Measurements from ENCODE around the gene PRDX3. TPM values are rescaled to one million over a fixed set of nuclear protein-coding genes. Genes with fewer than 3 reads are reported as not detected.

Gene PRDX3
- 104 and 148 TPM in 2 replicates for total RNA-seq

DNA sequence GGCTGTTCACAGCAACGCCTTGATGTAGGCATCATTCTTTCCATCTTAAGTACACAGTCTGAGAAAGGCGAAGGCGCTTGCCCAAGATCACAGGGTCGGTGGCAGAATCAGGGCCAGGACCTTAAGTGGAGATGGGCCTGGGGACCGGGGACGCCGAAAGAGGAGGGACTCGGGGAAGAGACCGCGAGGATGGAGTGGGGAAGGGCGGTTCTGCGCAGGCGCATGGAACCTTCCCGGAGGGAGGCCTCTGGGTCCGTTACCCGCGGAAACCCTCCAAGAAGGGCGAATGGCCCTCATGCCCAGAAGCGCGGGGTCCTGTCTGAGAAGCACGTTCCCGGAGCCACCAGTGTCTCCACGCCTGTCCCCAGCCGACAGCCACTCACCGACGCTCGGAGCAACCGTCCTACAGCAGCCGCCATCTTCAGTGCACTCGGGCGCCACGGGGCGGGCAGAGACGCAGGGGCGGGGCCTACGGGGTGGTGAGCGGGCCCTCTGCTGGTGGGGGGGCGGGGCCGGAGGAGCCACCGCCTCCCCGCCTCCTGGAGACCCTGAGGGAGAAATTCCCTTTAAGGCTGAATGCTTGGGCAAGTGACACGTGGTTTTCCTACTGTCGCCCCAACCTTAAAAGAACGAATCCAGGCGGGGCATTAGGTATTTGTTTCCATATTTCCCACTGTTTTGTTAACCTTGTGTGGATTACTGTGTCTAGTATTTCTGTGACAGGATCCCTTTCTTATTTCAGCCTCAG lies at the start of gene PRDX3:
PRDX3 (minus strand) TSS at position 441 of the 748 bp plus-strand sequence; CDS start at position 419, 22 bp downstream.
- peak; percentile 41 for DNase-seq (ENCODE audit: extremely low read depth, low read depth, low spot score)

DNA sequence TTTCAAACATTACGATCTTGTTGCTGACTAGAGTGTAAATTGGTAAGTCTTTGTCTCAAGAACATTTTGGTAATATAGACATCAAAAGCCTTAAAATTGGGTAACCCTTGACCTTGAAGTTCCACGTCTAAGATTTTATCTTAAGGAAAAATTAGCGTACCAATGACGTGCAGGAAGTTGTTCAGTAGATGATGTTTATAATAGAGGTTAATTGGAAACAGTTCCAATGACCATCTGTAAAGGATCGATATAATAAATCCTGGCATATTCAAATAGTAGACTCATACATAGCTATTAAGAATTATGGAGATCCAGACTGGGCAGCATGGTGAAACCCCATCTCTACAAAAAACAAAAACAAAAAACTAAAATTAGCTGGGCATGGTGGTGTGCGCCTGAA lies 49.2 kb upstream of the PRDX3 start:
- no peak for DNase-seq (ENCODE audit: extremely low read depth, low read depth, low spot score)

DNA sequence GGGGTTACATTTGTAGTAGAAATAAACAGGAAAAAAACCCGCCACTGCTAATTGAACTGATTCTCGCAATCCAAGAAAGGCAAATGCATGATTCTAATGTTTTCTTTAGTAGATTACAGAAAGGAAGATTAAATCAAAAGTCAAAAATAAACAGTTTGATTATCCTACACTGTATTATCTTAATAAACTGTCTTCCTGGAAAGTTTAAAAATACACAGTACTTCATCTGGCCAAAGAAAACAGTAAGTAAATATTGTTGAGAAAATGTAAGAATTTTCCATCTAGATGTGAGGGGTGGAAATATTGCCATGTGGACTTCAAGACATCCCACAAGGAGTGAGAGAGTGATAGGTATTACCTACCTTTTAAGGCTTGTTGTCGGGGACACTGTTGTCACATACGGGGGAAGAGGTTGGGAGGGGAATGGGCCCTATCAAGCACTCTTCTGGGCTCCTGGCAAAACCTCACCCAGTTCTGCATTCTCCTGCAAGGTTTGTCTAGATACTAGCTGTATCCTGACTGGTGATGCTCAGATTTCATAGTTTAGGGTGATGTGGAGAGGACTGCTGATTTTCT lies 46.6 kb upstream of the PRDX3 start:
- no peak for DNase-seq (ENCODE audit: extremely low read depth, low read depth, low spot score)

DNA sequence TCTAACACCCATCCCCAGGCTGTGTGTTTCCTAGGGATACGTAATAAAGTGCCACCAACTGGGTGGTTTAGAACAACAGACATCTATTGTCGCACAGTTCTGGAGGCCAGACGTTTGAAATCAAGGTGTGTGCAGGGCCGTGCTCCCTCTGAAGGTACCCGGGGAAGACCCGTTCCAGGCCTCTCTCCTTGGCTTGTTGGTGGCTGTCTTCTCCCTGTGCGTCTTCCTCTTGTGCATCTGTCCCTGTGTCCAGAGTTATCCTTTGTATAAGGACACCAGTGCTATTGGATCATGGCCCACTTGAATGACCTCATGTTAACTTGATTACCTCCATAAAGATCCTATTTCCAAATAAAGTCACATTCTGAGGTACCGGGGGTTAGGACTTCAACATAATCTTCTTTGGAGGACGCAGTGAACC lies 44.4 kb upstream of the PRDX3 start:
- no peak for DNase-seq (ENCODE audit: extremely low read depth, low read depth, low spot score)

DNA sequence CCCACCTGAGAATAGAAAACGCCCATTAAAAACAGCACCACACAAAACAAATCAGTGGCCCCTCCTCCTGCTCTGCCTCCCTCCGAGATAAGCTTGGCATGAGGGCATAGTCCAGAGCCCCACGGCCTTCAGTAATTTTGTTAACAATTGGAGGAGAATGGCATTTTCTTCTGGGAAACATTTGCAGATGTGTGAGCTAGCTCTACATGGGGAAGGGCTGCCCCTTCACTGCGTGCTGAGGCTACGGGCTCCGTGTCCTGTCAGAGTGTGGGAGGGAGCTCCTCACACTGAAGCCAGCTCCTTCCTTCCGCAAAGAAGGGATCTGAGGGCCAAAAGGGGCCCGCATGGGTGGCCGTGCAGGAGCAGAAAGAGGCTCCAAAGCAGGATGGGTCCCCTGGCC lies 43.9 kb upstream of the PRDX3 start:
- no peak for DNase-seq (ENCODE audit: extremely low read depth, low read depth, low spot score)

DNA sequence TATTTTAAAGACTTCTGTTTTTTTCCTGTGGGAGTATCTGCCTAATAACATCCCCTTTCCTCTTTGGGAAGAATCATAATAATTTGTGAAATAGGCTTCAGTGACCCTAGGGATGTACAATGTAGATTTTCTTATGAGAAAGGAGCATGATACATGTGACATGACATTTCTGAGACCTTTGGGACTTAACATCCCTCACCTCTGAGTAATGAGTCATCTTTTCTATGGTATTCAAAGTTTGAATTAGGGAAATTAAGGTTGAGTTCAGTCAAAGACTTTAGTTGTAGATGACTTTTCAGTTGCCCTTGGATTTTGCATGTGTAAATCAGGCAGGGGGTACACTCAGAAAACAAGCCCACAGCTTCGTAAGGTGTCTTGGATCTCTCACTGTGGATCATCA lies 43.1 kb upstream of the PRDX3 start:
- no peak for DNase-seq (ENCODE audit: extremely low read depth, low read depth, low spot score)

DNA sequence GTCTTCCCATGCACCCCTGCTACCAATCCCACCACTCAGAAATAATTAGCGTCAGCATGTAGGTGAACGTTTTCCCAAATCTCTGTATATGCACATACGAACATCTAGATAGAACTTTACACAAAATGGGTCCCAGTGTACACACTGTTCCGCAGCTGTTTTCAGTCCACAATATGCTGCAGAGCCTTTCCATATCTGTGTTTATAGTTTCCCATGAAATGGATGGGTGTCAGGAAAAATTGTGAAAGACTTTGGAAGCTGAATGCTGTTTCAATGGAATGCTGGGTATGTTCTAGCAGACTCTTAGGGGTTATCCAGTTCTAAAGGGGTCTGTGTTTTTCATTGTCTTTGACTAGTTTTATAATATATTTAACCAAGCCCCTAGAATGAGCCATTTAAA lies 42.6 kb upstream of the PRDX3 start:
- no peak for DNase-seq (ENCODE audit: extremely low read depth, low read depth, low spot score)

DNA sequence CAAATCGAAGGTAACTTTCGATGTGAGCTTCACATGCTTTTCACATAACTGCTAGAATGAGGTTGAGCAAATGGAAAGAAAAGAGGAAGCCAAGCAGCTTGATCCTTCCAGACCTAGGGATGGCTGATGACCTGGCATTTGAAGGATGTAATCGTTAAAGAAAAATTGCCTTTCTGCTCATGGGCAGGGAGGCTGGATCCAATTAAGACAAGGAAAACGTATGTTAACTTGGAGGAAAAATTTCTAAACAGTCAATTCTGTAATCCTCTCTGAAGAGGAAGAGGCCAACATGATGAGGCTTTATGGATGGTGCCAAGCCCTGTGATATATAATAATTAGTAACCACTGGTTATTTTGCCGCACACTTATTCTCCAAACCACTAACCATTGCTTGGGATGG lies 41.3 kb upstream of the PRDX3 start:
- DNase-seq (ENCODE audit: extremely low read depth, low read depth, low spot score) = no peak

DNA sequence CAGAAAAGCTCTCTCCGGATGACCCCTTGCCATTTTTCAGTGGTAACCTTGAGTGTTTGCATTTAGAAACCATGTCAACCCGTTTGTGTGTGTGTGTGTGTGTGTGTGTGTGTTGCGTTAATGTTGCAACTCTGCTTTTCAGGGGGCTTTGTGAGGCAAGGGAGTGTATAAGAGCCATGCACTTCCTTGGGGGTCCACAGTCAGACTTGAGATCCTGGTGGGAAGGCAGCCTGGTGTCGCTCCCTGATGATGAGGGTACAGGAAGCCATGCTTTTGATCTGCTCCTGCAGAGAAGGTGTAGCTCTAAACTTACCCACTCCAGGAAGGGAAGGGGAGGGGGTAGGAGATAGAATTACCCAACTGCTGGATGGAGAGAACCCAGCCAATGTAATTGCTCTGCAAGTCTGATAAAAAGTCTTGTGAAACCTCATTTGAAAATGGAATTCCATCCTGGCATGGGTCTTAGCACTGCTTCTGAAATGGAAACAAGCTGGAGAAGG lies 39.4 kb upstream of the PRDX3 start:
- DNase-seq (ENCODE audit: extremely low read depth, low read depth, low spot score) = no peak

DNA sequence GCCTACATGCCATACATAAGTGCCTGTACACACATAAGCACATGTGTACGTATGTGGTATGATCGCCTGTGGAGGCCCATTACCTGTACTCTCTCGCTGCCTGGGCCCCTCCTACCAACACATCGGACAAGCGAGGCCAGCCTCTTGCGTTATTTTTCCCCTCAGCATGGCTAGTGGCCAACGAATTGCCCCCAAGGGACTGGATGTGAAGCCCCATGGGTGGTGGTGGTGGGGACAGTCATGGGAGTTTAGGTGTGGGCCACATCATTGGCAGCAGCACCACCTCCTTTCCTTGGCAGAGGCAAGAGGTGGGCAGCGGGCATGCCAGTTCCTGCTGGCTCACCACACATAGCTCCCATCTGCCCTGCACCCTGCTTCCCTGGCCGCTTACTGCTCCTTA lies 38.8 kb upstream of the PRDX3 start:
- no peak for DNase-seq (ENCODE audit: extremely low read depth, low read depth, low spot score)

DNA sequence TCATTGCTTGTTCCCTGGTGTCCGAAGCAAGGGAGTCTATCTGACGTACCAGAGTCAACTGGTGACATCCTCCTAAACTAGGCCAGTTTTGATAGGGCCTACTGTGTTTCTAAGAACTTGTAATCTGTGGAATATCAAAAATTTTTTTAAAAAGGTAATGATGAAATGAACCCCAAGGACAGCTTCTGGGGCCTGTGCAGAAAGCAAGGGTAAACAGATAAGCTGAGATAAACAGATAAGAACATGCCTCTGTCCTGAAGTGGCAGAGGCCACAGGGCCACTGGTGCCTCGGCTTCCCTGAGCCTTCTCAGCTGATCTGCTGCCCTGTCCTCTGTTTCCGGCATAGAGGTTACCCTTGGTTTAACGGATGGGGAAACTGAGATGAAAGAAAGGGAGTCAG lies 37.5 kb upstream of the PRDX3 start:
- no peak for DNase-seq (ENCODE audit: extremely low read depth, low read depth, low spot score)

DNA sequence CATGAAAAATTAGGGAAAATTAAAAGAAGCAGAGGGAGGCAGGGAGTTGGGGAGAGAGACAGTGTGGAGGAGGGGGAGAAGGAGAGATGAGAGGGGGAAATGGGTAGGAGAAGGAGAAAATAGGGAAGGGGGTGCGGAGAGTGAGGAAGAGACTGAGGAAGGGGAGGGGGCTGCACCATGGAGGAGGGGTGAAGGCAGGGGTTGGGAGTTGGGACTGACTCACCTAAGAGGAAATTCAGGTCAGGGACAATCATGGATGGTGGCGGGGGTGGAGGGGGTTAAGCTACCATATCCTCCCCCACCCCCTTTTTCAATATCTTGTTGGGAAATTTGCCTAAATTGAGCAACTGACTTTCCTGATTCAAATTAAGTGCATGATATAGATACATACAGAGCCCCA lies 36.8 kb upstream of the PRDX3 start:
- no peak for DNase-seq (ENCODE audit: extremely low read depth, low read depth, low spot score)

DNA sequence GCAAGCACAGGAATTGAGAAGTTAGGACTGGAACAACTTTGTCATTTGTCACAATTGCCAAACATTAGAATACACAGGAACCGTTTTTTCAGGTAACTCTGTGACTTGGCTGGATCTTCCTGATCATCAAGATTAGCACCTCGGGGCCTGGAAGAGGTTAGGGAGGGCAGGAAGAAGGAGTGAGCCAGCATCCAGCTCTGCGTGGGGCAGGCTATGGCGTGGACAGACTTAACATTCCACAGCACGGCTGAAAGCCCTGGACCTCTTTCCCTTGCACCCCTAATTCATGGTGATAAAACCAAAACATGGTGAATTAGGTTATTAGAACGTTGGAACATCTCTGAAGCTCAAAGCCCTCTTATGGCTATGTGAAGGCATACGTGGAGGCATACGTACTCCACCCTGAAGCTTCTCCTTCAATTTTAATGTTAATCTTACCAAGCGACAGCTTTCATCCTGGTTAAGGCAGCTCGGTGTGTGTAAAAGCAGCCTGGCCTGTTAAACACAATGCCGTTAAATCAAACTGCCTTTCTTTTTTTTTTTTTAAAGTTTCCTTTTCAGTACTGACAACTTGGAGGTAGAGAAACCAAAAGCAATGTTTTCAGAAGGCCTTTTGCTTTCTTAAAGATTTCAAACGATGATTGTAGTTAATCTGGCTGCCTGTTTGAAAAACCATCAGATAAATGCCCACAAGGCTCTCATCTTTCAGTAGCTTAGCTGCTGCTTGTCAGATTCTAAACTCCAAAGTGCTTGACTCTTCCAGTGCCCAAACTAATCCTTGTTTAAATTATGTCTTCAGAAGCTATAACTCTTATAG lies 33.2 kb upstream of the PRDX3 start:
- DNase-seq (ENCODE audit: extremely low read depth, low read depth, low spot score) = no peak

DNA sequence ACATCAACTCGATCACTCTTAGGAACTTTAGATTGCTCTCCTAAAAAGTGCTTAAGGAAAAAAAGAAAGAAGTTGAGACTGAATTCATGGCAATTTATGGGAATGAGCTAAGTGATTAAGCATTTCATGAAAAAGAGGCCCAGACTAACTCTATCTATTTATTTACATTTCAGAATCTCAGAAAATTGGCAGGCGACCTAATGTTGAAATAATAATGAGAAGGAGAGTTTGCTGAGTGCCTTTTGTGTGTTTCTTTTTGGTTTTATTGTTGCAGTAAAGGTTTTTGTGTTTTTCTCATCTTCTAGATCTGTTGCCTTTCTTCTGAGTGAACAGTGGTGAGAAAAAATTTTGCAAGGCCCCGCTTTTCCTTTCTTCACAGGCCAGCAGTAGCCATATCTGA lies 32.6 kb upstream of the PRDX3 start:
- DNase-seq (ENCODE audit: extremely low read depth, low read depth, low spot score) = no peak

DNA sequence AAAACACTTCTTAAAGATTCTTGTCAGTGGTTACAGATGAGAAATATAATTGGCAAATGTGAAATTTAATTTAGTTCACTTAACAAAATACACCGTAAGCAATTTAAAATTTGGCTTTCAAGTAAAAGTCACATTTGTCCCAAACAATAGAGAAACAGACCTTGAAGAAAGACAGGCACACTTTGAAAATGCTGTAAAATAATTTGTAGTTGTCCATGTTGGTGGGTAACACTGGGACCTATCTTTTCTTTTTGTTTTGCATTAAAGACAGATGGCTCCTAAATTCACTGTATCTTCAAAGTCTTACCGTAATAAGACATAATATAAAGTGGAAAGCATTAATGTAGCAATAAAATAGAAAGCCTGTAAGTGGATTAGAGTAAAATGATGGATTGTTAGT lies 32.0 kb upstream of the PRDX3 start:
- no peak for DNase-seq (ENCODE audit: extremely low read depth, low read depth, low spot score)

DNA sequence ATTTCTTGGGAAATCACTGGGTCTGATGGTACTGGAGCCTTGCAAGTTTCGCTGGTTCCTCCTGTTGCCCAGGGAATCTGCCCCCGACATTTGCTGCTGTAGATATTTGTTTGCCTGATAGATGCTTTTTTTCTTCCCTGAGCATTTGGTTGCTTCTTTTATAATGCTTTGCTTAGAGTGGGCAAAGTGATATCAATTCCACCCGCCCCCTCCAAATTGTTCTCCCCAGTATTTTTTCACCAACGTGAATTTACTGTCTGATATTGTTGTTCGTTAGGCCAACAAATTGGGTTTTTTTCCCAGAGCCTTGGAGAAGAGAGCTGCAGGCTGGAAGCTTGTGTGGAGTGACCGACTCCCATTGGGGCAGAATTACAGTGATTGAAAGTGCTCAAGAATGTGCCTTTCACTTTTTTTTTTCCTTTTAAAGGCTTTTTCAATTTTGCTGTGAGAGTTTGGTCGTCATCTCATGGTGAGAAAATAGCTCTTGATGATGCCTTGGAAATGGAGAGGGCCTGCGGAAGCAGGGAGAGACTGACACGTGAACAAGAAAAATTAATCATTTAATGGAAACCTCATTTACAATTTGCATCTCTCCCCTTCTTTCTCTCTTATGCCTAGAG lies 31.2 kb upstream of the PRDX3 start:
- DNase-seq (ENCODE audit: extremely low read depth, low read depth, low spot score) = no peak

DNA sequence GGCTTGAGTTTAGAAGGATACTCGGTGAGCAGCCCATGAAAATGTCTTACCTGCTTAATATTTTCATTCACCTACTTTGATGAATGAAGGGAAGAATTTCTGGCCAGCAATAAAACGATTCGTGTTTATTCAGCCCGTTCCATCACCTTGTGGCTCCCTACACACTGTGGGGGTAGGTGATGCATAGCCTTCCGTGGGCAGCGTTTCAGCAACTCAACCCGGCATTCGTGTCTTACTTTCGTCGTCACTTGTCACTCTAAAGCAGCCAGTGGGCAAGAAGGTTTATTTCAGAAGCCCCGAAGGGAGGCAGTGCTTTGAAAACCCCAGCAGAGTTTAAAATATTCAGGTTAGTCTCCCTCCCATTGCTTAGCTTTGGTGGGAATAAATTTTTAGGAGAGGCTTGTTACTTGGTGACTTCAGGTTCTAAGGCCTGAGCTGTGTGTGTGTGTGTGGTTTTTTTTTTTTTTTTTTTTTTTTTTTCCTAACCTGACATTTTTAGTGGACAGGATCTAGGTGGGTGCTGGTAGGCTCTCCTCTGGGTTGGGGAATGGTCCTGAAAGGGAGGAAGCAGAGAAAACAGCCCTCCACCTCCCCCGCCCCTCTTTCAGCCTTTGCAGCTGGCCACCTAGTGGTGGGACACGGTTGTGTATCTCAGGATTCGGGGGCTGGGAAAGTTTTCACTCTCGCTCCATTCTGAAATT lies 30.6 kb upstream of the PRDX3 start:
- DNase-seq (ENCODE audit: extremely low read depth, low read depth, low spot score) = no peak

DNA sequence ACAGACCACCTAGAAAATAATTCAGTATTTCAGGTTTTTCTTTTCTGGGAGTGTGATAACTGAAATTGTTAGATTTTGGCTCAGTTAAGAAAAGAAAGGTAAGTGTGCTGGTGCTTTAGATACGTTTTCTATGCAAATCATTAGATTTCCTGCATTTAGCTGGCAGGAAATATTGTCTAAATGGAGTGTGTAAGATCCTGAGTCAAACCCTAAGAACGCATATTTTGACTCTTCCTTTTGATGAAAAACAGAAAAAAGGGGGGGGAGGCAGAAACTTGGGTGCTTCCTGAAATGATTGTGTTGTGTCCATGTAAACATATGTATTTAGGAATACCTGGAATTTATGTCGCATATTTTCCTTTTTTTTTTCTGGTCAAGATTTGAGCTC lies 29.9 kb upstream of the PRDX3 start:
- DNase-seq (ENCODE audit: extremely low read depth, low read depth, low spot score) = no peak

DNA sequence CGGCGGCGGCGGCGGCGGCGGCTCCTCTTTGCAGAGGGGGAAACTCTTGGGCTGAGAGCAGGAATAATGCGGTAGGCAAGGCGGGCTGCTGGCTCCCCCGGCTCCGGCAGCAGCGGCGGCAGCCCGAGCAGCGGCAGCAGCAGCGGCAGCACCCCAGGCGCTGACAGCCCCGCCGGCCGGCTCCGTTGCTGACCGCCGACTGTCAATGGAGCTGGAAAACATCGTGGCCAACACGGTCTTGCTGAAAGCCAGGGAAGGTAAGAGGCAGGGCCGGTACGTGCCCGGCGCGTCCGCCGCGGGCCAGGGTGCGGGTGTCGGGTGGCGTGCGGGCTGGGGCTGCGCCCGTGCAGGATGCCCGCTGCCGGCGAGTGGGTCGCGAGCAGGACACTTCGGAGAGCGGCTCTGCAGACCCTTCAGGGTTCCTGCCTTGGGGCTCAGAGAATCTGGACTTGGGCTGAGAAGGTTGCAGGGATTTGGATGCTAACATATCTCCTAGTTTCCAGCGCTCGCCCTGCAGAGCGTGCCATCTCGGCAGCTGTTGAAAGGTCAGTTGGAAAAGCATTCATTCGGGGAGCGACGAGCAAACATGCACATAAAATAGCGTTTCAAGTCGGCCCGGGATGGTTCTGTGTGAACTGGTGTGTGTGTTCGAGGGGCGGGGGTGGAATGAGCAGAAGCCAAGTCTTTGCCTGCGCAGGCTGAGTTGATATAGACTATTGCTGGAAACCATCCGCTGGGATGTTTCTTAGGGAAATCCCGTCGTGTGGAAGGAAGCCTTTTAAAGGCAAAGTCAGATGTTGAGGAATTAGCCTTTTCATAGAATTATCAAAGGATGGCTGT lies 29.3 kb upstream of the PRDX3 start:
- DNase-seq (ENCODE audit: extremely low read depth, low read depth, low spot score) = no peak

DNA sequence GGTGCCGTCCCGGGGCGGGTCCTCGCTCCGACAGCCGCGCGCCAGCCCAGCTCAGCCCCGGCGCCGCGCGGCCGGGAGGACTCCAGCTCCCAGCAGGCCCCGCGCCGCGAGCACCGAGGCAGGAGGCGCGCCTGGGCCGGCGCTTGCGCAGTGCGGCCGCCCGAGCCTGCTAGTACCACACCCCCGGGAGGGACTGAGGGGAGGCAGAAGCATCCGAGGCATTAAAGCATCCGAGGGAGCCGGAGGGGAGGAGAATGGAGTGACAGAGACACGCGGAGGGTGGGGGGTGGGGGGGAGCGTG lies 28.7 kb upstream of the PRDX3 start, which contains the start of gene GRK5:
GRK5 (plus strand) TSS at position 206 of the 301 bp plus-strand sequence. CDS start 347 bp downstream, outside the sequence.
- DNase-seq (ENCODE audit: extremely low read depth, low read depth, low spot score) = no peak

All from glomerular endothelial cell (primary cell).